Stimulated activated CD8-positive, alpha-beta memory T cell treated with anti-CD3 and anti-CD28 coated beads, Interleukin-4, amount 100 ng/mL, for 4 hours (primary cell): ENCODE results near the gene MCM8.

ENCODE experiments used
- DNase-seq, 2 donors: peaks; one replicate each; pipeline ENCODE4 v3.0.0-alpha.2; 2020; ENCODE audit warnings: low read depth in 2 of 2, low spot score in 1 of 2

The MCM8 gene

GRCh38 chr20:6040958-6041807, 90.7 kb downstream of the MCM8 start:
- no peak for DNase-seq

- DNase-seq, result no peak
Observed at GRCh38 chr20:6041808-6042265, 91.4 kb downstream of the MCM8 start.

- DNase-seq, result no peak
Observed at GRCh38 chr20:6044115-6044514, 93.7 kb downstream of the MCM8 start.

- DNase-seq, result no peak
Observed at GRCh38 chr20:6045566-6045965, 95.1 kb downstream of the MCM8 start.

GRCh38 chr20:6046432-6046831, 96.0 kb downstream of the MCM8 start:
- DNase-seq, result no peak

GRCh38 chr20:6048391-6048790, 97.9 kb downstream of the MCM8 start:
- no peak for DNase-seq
